ENCODE results near the gene TEX261.
A peak's percentile ranks its signal among the peaks of the same experiment; 100 is the strongest.
"Not testable (repeated sequence)": the region's sequence is repeated elsewhere in the genome, so short reads cannot be mapped to it uniquely, and the experiment has no call there.

The TEX261 gene

DNA sequence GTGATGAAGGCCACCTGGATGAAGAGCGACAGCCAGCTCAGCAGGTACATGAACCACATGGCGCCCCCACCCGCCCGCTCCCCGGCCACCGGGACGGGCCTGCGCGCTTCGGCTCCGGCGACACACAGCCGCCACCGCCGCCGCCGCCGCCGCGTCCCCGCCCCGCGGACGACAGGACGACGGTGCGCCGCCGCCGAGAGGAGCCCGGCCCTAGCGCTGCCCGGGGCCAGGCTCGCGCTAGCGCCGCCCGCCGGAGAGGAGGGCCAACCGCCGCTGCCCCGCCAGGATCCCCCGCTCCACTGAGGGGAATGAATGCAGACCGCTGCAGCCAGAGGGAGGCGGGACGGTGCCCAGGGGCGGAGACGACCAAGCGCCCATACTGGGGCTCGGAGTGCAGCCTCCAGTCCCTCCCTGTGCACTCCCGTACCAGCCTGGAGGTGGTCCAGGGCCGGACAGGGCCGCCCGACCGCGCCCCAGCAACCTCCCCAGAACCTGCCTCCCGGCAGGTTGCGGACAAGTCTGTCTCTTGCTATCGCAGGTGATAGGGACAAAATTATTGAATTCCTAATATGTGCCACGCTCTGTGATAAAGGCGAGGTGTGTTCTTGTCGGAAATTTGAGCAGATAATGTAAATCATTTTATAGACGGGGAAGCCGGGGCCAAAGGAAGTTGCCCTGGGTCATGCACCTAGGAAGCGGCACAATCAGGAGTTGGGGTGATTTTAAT is at the start of gene TEX261:
TEX261 (minus strand) TSS at position 175 of the 727 bp plus-strand sequence; CDS start at position 59, 116 bp downstream.
- peak; percentile 92 for DNase-seq (ENCODE audit: low spot score)

DNA sequence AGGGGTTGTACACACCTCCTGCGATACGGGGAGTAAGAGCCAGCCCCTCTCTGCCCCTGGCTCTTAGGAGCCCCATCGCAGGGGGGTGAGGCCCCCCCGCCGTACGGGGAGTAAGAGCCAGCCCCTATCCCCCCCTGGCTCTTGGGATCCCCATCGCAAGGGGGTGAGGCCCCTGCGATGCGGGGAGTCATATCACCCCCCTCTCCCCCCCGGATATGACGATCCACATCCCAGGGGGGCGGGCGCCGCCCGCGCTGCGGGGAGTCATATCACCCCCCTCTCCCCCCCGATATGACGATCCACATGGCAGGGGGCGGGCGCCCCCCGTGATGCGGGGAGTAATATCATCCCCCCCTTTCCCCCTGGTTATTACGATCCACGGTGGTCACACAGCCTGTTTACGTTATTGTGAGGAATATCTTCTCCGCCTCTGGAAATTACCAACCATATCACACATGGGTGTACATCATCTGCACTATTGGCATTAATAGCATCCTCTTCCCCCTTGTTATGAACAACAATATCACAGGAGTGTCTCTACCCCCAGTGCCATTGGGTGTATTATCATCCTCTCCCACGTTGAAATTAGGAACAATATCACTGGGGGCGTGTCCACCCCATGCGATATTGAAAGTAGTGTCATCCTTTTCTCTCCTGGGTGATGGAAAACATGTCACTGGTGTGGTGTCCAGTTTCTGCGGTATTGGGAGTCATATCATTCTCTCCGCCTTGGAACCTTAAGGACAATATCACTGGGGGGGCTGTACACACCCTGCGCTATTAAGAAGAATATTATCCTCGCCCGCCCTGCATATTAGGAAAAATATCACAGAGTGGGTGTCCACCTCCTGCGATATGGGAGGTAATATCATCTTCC is 49.1 kb upstream of the TEX261 start:
- no peak for DNase-seq (ENCODE audit: low spot score)

DNA sequence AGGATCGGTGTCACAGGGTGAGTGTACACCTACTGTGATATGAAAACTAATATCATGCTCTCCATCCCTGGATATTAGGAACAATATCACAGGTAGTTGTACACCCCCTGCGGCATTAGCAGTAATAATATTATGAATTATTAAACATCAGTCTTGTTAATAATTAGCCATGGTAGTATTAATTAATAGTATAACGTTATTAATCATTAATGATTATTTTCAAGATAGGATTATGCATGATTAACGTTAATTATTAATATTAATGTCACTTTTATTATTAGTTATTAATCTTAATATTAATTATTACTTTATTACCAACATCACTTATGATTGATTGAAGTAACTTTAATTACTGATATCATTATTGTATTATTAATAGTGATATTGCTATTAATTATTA is 47.6 kb upstream of the TEX261 start:
- DNase-seq (ENCODE audit: low spot score) = no peak

DNA sequence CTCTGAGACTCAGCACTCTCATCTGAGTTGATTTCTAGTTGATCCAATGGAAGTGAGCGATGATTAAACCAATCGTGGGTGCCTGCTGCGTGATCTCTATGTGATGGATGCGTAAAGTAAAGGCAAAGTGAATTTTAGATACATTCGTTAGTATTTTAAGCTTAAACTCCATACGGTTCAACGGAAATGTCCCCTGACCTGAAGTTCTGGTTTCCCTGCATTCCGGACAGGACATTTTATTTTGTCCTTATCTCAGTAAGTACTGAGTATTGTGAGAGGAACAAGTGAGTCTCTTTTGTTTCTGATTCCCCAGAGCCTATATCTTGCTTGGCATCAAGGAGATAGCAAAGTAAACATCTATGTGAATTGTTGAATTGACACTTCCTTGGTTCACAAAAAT is 41.6 kb upstream of the TEX261 start:
- DNase-seq (ENCODE audit: low spot score) = not testable (repeated sequence)

DNA sequence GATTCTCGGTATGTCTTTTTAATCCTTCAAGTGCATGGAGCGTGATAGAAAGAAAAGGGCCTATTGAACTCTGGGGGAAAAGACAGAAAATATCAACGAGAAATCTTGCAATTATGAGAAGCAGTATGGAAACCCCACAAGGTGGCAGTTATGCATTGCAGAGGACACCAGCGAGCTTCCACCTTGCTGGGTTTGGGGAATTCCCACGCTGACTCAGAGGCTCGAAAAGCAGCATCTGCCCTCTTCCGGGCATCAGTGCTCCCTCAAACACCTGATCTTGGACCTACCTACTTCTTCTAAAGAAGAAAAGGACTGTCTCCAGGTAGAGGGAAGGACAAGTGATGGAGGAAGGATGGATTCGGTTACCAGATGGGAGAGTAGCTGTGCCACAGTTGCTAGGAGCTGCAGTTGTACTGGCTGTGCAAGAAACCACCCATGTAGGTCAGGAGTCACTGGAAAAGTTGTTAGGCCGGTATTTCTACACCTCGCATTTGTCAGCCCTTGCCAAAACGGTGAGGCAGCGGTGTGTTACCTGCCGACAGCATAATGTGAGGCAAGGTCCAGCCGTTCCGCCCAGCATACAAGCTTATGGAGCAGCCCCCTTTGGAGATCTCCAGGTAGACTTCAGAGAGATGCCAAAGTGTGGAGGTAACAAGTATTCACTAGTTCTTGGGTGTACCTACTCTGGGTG is 29.0 kb upstream of the TEX261 start:
- DNase-seq (ENCODE audit: low spot score) = not testable (repeated sequence)

DNA sequence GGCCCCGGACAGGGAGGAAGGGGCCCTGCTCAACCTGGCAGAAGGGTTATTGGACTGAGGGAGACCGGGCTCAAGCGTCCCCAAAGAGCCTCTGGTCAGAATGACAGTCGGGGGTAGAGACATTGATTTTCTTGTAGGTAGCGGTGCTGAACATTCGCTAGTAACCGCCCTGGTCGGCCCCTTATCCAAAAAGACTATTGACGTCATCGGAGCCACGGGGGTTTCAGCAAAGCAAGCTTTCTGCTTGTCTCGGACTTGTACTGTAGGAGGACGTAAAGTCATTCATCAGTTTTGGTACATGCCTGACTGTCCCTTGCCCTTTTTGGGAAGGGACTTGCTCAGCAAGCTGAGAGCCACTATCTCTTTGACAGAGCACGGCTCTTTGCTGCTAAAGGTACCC is 26.7 kb upstream of the TEX261 start:
- DNase-seq (ENCODE audit: low spot score) = not testable (repeated sequence)

DNA sequence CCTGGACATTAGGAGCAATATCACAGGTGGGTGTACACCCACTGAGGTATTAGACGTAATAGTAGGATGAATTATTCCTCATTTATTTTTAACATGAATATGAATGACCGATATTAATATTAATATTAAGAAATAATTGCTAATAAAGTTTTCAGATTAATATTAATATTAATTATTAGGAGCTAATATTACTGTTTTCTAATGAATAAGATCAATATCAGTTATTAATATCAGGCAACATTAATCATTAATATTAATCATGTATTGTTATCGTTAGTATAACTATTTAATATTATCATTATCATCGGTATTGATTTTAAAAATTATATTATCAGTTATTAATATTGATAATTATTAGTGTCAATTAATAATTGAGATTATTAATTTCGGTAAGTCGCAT is 25.3 kb upstream of the TEX261 start:
- DNase-seq (ENCODE audit: low spot score) = not testable (repeated sequence)

DNA sequence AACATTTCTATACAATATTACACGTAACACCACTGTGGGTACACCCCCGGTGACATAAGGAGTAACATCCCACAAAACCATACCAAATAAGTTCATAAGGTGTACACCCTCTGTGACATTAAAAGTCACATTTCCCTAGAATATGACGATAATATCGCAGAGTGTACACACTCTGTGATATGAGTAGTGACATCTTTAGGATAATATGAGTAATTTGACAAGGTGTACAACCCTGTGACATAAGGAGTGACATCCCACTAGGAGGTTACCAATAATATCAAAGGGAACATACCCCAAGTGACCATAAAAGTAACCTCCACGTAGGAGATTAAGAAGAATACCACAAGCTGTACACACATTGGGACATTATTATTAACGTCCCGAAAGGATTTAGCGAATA is 24.0 kb upstream of the TEX261 start:
- DNase-seq (ENCODE audit: low spot score) = no peak

DNA sequence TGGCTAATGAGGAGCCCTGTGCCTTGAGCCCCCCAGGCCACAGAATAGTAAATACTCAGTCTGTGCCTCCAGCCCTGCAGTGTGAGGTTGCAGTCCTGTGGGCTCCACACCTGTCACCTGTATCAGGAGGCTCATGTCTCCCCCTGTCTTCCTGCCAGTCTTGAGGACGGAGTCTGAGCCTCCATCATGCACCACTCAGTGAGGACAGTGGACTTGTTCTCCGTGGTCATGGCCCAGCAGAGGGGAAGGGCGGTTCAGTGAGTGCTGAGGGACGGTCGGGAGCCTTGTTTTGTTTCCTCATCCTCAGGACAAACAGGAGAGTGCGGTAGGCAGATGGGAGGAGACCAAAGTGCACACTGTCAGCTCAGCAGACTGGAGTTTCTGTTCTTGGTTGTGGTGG is 17.1 kb upstream of the TEX261 start:
- DNase-seq (ENCODE audit: low spot score) = not testable (repeated sequence)

DNA sequence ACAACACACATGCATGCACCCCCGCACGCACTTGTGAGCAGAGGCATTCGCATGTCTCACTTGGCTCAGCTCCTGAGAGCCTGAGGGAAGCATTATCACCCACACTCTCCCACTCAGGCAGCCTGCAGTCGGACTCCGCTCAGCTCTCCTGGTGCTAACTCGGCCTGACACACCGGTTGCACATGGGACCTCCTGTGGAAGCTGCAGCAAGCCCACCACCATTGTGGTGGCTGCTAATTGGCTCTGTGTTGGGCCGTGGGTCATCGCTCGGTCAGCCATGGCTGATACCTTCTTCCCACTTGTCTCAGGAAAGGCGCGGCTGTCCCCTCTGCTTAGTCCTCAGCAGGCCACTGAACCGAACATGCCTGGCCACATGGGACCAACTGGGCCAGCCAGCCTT is 13.7 kb upstream of the TEX261 start:
- DNase-seq (ENCODE audit: low spot score) = no peak

DNA sequence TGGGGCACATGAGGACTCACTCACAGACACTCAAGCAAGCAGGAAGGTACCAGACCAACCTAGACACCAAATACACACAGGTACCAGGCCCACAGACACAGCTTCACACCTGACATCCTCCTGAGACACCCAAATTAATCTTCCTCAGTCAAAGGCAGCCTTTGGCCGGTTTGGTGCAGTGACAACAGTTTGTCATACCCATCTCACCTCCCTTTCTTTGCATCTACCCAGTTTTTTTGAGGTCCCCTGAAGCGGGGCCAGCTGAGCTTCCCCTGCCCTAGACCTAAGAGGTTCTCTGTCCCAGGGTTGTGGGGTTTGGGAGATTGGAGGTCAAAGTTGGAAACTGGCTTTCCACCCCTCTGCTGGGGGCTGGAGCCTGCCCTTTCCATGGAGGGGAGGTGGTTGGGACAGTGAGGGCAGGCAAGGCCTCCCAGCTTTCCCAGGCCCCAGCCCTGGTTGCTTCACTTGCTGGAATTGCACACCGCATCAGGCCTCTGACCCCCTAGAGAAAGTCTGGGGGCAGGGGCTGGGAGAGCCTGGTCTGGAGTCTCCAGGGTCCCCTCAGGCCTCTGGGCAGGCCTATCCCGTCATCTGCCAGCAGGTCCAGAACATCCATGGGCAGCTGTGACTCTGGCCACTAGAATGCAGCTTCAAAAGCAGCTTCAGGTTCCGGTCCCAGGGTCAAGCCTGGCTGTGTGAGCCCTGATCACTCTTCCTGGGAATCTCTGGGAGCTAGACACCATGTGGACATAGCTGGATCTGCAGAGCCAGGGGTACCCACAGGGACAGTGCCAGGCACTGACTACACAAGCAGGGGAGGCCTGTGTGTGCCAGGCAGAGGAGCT is 12.5 kb upstream of the TEX261 start:
- DNase-seq (ENCODE audit: low spot score) = no peak

DNA sequence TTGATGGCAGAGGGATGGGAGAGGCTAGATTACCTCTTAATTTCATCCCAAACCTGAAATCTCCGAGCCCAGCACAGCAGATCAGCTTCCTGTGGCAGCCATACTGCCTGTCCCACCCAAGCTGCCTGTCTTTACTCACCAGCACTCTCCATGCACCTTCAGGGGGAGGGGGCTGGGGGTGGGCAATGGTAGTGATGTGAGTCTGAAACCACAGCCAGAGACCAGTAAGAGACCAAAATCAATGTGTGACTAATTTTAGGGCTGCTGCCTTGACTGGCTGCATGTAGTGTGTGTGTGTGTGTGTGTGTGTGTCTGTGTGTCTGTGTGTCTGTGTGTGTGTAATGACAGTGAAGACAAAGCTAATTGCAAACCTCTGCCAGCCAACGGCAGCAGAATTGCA is 11.7 kb upstream of the TEX261 start:
- DNase-seq (ENCODE audit: low spot score) = peak; percentile 49

DNA sequence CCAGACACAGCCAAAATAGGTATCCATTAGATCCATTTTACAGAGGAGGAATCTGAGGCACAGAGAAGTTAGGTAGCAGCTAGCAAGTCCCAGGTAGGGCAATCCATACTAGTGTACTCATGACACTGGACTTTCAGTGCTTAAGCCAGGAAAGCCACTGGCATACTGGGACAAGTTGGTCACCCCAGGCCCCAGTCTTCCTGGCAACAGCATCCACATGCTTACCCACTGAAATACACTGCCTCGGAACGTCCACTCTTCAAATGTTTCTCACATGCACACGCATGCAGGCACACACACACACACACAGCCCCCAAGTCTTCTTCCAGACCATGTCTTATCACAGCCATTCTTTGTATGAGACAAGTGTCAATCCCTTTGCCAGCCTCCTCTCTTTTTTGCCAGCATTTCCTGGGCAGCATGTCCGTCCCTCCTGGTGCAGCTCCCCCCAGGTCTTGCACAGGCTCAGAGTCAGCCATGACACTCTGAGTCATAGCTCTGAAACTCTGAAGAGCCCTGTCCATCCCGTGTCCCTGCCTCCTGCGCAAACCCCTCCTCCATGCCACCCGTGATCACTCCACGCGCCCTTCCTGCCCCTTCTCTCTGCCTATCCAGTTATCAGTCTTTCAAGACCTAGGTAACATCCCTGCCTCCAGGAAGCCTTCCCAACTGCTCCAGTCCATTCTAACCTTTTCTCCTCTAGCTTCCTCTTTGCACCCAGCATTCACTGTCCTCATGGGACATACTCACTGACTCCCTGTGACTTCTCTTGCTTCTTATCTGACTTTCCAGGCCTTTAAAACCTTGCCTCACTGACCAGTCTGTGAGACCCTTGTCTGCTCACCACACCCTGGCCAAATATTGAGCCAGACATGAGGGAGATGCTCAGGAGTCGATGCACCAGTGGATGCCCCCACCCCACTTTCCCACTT is 10.9 kb upstream of the TEX261 start:
- peak; percentile 53 for DNase-seq (ENCODE audit: low spot score)

DNA sequence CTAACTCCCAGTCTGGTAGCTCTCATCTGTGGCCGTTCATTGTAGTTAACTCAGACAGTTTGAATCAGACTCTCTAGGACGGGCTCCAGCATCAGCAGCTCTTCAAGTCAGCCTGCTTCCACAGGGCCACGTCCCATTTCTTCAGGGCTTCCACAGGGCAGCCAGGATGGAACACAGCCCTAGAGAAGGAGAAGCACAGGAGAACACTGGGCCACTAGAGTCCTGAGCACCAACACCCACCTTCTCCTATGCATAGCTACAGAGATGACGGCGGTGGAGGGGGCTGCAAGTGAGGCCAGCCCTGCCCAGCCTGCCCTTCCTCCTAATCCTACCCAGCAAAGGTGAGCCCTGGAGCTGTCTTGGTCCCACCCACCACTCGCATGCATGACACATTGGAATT is 10.2 kb upstream of the TEX261 start:
- DNase-seq (ENCODE audit: low spot score) = peak; percentile 38

DNA sequence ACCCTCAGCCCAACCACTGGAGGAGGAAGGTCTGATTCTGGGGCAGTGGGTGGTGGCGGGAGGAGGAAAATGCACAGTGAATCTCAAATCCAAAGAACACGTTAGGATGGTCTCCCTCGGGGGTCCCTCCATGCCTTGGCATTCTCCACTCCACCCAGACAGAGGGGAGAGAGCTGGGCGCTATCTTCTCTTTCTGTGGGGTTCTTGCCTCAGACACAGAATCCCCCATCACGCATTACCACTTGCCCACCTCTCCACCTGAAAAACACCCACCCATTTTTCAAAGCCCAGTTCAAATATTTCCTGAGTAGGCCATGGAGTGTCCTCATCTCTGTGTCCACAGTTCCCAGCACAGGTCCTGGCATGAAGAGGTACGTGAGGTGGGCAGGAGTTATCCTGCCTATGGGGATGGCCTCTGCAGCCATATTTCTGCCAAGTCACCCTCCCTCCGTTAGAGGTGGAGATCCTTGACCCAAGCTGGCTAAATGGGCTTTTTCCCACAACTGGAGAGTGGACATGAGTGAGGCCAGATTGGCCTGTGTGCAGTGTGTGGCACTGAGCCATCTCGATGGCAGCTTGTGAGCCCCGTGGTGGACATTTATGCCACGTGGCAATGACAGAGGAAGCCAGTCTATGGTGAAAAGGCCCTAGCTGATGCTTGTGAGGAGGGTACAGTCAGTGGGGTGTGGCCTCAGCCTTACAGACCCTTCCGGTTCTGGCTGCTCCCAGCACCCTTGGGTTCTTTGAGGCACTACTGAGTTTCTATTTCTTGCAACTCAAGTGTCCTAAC is 9.5 kb upstream of the TEX261 start:
- peak; percentile 51 for DNase-seq (ENCODE audit: low spot score)

DNA sequence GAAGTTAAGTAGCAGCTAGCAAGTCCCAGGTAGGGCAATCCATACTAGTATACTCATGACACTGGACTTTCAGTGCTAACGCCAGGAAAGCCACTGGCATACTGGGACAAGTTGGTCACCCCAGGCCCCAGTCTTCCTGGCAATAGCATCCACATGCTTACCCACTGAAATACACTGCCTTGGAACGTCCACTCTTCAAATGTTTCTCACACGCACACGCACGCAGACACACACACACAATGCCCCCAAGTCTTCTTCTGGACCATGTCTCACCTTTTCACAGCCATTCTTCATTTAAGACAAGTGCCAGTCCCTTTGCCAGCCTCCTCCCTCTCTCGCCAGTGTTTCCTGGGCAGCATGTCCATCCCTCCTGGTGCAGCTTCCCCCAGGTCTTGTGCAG is 8.7 kb upstream of the TEX261 start:
- DNase-seq (ENCODE audit: low spot score) = no peak

DNA sequence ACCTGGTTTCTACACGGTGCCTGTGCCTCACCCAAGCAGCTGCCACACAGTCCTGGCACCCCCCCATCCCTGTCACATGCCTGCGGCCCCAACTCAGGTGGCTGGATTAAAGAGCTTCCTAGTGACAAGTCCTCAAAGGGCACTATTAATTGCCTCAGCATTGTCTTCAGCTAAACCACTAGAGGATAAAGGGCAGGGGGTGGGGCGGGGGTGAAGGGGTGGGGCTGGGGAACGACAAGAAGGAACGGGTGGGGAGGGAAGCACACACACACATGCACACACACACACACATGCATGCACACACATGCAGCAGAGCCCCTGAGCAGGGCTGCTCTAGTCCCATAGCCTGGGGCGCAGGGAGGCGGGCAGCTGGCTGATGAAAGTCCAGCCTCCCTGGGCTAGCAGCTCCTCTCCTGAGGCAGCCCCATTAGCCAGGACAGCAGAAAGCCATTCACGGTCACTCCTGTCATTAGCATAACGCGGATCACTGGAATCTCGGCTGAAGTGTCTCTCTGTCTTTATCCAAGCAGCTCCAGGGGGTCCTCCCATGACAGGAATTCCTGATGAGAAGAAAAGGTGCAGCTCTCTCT is 7.4 kb upstream of the TEX261 start:
- DNase-seq (ENCODE audit: low spot score) = peak; percentile 46

DNA sequence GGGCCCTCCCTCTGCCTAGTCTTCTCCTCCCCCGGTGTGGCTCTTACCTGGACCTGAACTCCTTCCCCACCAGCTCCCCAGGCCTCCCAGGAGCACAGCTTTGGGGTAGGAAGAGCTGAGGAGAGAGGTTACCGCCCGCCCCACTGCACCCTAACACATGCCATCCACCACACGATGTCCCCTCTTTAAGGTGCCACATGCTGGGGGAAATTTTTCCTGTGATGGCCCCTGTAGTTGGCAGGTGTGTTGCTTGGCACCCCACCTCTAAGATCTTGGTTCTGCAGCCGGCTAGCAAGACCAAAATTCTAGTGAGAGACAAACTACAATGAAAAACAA is 6.9 kb upstream of the TEX261 start:
- no peak for DNase-seq (ENCODE audit: low spot score)

DNA sequence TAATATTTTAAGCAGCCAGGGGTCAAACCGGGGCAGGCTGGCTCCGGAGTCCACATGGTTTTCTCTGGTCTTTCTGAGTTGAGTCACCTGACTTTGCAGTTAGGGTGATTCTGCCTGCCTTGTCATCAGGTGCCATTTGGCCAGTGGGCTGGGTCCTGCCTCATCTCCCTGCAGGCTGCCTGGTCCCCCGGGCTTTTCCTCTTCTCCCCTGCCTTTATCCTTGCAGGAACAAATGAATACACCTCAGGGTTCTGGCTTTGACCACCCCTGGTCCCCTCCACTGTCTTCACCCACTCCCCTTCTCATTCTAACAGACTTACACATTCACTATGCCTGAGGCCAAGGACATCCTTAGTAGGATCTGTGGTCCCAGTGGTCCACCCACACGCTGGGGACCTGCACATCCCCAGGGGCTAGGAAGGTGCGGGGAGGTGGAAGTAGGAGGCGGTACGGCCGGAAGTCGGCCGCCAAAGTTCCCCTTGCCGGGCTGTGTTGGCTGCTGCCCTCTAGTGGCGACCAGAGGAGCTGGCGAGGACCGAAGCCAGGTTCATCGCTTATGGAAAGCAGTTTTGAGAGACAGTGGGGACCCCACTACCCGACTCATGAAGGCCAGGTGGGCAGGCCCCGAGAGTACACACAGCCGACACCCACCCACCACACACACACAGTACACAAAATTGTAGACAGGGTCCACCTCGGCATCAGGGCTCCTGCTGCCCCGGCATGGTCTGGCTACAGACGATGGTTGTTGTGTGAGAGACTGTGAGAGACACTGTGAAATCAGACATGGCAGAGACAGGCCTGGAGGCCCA is 6.3 kb upstream of the TEX261 start:
- DNase-seq (ENCODE audit: low spot score) = peak; percentile 73
